Measurements from ENCODE around the gene PRKCA.

PRKCA gene

DNA sequence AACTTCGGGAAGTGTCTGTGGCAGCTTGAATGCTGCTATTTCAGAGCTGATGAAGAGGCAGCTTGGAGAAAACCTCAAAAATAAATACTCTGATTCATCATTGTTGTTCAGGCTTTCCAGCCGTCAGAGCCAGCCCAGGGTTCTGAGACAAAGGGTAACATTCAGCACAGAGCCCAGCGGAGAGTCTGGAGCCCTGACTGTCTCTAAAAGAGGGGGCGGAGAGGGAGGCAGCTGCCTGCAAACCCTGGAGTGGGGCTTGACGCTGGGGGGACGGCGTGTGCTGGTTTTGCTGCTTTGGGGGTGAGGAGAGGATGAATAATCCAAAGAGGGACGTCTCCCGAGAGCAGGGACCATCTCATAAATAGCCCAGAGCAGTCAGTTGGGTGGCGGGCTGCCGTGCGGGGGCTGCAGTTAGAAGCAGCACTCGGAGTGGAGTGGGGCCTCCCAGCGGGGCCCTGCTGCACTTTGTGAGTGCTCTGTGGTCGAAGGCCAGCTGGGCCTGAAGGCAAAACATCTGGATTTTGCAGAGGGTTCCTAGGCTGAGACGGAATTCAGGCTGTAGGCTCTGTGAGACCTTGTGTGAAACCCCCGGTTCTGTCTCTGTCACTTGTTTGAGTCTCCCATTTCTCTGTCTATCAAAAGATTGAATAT is 237.8 kb downstream of the PRKCA start:
- DNase-seq, result peak; percentile 68 to 97 (median 89)
- intact Hi-C loops (cut with DNase I), result loop anchor here (2.0 kb wide), 1 partner anchor 237 kb away; the partner anchor contains the start of gene PRKCA

DNA sequence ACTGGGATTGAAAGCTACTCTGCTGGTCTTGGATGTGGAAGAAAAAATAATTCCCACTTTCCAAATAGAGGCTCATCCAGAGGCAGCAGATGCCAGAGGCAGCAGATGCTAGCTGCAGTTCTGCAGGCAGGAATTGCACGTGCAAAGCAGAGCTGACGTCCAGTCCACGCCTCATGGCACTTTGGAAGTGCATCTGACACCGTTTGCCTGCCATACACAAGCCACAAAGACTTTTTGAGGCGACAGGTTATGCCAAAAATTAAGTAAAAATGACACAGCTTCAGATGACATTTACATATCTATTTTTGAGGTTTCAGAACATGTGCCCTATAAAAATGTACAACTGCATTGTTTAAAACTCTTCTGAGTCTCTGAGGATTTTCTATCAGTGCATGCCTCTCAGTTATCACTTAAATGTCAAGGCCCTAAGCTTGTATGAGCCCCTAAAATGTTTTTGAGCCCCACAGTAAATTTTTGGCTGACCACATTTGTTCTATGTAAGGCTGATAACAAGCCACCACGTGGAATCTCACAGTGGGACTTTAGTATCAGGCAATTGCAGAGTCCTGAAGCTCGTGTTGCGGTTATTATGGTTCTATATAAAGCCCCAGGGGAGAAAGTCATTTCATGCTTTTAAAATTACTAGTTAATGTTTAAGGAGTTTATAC is 239.2 kb downstream of the PRKCA start:
- peak in 31 of 42 donors; percentile 11 to 70 (median 46) for DNase-seq
- intact Hi-C loops (cut with DNase I), result loop anchor here (2.0 kb wide), 1 partner anchor 239 kb away; the partner anchor contains the start of gene PRKCA

GRCh38 chr17:66542129-66542966 is 239.9 kb downstream of the PRKCA start:
- peak in 1 of 42 donors; percentile 38 for DNase-seq
- intact Hi-C loops (cut with DNase I), result no loop called here

DNA sequence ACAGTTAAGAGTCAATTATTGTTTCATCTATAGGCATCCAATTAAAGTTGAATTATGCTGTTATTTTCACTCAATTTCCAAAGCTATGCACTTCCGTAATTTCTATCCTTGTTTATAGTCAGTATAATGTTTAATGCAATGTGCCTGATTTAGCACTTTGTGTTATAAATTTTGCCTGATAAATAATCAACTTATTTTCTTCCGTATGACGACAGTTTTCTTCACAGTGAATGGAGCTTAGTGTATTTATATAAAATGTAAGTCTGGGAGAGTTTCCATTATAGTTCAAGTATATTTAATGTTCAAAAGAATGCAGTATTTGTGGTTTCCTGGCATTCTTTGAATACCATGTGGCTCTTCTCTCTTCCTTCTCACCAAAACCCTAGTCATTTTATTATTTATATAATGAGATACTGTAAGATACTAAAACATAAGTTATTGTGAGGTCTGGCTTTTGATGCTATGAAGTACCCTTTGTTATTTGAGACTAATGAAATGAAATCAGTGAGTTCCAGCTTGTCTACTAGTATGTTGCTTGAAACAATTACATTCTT is 240.6 kb downstream of the PRKCA start:
- intact Hi-C loops (cut with DNase I), result no loop called here

GRCh38 chr17:66543526-66543925 is 241.1 kb downstream of the PRKCA start:
- intact Hi-C loops (cut with DNase I), result no loop called here

More for the DNA sequence above, 240.6 kb downstream of the PRKCA start:
- no peak for DNase-seq

GRCh38 chr17:66545918-66546317 is 243.5 kb downstream of the PRKCA start:
- intact Hi-C loops (cut with DNase I), result no loop called here
- no peak for DNase-seq

More at GRCh38 chr17:66543526-66543925, 241.1 kb downstream of the PRKCA start:
- DNase-seq, result no peak

GRCh38 chr17:66547151-66547865 is 244.9 kb downstream of the PRKCA start:
- peak in 1 of 42 donors; percentile 4 for DNase-seq
- intact Hi-C loops (cut with DNase I), result no loop called here

DNA sequence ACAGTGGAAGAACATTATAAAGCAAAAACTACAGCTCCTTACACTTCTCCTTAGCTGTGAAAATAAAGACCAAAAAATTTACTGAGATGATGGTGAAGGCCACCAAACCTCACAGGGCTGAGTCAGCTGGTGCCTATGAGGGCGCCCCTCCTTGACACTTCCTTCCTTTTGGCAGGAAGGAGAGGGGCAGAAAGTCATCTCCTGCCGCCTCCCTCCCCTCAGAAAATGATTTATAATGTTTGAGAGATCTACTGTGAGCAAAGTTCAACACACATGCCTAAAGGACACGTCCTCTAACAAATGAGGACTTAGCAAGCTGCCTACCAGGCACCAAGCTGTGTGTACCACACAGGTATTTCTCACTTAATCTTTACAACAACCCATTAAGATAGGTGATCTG is 245.7 kb downstream of the PRKCA start:
- DNase-seq, result peak in 3 of 42 donors; percentile 1 to 13 (median 10)
- intact Hi-C loops (cut with DNase I), result no loop called here

GRCh38 chr17:66548659-66549310 is 246.4 kb downstream of the PRKCA start:
- peak in 3 of 42 donors; percentile 8 to 21 (median 21) for DNase-seq
- intact Hi-C loops (cut with DNase I), result no loop called here

GRCh38 chr17:66549311-66549704 is 246.9 kb downstream of the PRKCA start:
- intact Hi-C loops (cut with DNase I), result no loop called here
- peak in 3 of 42 donors; percentile 10 to 37 (median 19) for DNase-seq

DNA sequence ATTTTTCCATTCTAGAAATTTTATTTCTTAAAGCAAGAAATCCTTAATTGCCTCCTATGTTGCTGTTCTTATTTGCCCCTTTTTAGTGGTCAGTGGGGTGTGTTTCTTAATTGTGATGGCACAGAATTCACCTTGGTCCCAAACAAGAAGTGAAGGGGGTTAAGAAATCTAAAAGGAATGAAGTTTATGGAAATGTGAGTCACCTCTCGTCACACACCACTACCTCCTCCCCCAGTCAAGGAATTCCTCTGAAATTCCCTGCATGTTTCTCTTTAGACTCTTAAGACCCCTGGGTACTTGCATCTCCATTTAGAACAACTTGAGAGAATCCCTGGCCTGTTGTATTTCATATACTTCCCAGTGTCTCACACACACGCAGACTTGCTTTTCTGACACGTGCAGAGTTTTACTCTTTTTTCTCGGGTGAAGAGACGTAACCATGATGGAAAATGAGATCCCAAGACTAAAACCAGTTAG is 247.4 kb downstream of the PRKCA start:
- peak in 2 of 42 donors; percentile 2 for DNase-seq

GRCh38 chr17:66551839-66552238 is 249.4 kb downstream of the PRKCA start:
- intact Hi-C loops (cut with DNase I), result no loop called here
- DNase-seq, result peak in 2 of 42 donors; percentile 13 to 17

More for the DNA sequence above, 247.4 kb downstream of the PRKCA start:
- intact Hi-C loops (cut with DNase I), result no loop called here

DNA sequence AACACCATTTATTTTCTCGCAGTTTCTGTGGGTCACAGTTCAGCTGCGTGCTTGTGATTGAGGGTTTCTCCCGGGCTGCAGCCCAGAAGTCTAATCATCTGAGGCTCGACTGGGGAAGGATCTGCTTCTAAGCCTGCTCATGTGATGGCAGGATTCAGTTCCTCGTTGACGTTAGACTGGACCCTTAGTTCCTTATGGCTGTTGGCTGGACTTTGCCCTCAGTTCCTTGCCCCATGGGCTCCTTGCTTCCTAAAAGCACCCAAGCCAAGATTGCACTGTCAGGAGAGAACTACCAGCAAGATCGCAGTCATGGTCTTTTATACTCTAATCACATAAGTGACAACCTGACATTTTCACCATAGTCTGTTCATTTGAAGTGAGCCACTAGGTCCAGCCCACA is 250.0 kb downstream of the PRKCA start:
- intact Hi-C loops (cut with DNase I), result no loop called here
- peak in 2 of 42 donors; percentile 16 to 33 for DNase-seq

DNA sequence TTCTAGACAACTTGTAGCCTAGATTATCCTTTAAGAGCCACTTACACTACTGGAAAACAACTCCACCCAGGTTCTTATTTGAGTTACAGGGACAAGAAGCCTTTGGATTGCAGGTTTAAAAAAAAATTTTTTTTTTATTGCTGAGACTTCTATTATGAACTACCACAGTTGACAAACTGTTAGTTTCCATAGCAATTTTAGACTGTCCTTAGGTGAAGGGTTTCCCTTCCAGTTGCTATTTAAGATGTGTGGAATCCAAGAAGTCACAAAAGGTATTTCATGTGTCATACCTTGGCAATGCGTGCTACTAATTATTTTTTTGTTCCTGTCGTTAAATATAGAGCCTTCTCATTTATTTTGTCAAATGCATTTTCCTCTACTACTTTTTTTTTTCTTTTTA is 253.2 kb downstream of the PRKCA start:
- DNase-seq, result no peak
- intact Hi-C loops (cut with DNase I), result no loop called here

DNA sequence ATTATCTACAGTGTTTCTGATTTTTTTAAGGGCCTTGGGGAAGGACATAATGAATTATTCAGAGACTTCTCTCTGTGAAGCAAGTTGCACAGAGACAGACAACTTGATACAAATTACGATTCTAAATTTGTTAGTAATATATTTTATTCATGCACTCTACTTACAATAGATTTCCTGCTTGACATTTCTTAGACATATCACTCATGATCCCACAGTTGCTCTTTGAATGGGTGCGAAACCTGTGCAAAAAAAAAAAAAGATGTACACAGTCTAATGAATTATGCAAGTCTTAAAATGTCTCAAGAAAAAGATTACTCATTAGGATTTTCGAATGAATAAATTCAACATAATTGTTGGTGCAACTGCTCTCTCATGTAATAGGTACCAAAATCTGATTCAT is 254.8 kb downstream of the PRKCA start:
- peak in 1 of 42 donors; percentile 12 for DNase-seq
- intact Hi-C loops (cut with DNase I), result no loop called here

GRCh38 chr17:66557886-66558285 is 255.5 kb downstream of the PRKCA start:
- DNase-seq, result peak in 3 of 42 donors; percentile 0 to 38 (median 17)
- intact Hi-C loops (cut with DNase I), result no loop called here

DNA sequence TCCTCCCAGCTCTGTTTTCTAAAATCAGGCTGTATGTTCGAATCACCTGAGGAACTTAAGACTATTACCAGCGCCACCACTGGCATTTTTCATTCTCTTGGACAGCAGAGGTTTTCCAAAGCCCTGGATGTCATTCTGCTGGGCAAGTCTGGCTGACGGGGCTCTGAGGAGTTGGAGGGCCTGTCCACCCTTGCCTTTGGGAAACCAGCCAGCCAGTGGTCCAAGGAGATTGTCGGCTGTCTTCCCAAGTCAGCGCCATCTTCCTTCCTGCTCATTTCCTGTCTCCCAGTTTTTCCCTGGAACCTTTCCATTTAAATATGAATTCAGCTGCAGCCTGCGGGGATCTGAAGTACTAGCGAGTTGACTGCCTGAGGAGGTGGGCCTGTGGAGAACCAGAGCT is 258.3 kb downstream of the PRKCA start:
- intact Hi-C loops (cut with DNase I), result no loop called here
- DNase-seq, result peak in 3 of 42 donors; percentile 11 to 30 (median 24)

DNA sequence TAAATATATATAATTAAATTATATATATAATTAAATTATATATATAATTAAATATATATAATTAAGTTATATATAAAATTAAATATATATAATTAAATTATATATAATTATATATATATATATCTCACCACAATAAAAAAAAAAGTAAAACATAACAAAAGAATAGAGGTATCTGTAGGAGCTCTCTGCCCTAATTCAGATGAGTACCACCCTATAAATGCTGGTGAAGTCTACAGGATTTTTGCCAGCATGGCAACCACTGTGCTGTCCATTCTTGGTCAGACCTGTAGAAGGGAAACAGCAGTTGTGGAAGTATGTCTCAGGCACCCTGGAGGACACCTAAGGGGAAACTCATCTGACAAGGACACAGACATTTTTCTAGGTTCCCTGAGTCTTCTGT is 259.7 kb downstream of the PRKCA start:
- DNase-seq, result peak in 1 of 42 donors; percentile 4
- intact Hi-C loops (cut with DNase I), result no loop called here

Data from head of caudate nucleus (tissue), 42 donors.